ENCODE results near the gene TSPAN4. TPM values are rescaled to one million over a fixed set of nuclear protein-coding genes. Genes with fewer than 3 reads are reported as not detected.

The TSPAN4 gene
- total and polyA plus RNA-seq, 2 of the 13 experiments (the other 11 are each of a cell fraction or from before 2014, with no cell fraction given) = 31.7 to 68.3 TPM

- TF ChIP-seq ZNF343 (CRISPR knock-in tag; IDR thresholded peaks at IDR 0.05) (peak; percentile 91; the same call in 1 of the 2 replicates), RBM39 (IDR thresholded peaks at IDR 0.05; ENCODE audit: low read depth, low read length, poor library complexity, severe bottlenecking) (no peak), MED1 (CRISPR knock-in tag; IDR thresholded peaks at IDR 0.05) (0 out of 2 replicates have a peak, but pooled peaks have one; percentile 20), SIN3B (IDR thresholded peaks at IDR 0.05; ENCODE audit: low read length) (no peak), ZNF646 (CRISPR knock-in tag; IDR thresholded peaks at IDR 0.05) (no peak), ZNF652 (CRISPR knock-in tag; IDR thresholded peaks at IDR 0.05; ENCODE audit: borderline replicate concordance, low read depth) (no peak), ZNF362 (CRISPR knock-in tag; IDR thresholded peaks at IDR 0.05; ENCODE audit: borderline replicate concordance) (peak; percentile 19; the same call in 1 of the 2 replicates), ZNF777 (CRISPR knock-in tag; IDR thresholded peaks at IDR 0.05) (no peak), THAP7 (CRISPR knock-in tag; IDR thresholded peaks at IDR 0.05) (no peak), DPF2 (CRISPR knock-in tag; IDR thresholded peaks at IDR 0.05; ENCODE audit: borderline replicate concordance, low read depth) (no peak), DMTF1 (CRISPR knock-in tag; IDR thresholded peaks at IDR 0.05) (no peak), ZNF274 (CRISPR knock-in tag; IDR thresholded peaks at IDR 0.05) (no peak), RBM22 (optimal IDR thresholded peaks at IDR 0.05; ENCODE audit: low read length) (no peak), FOXO4 (CRISPR knock-in tag; conservative IDR thresholded peaks at IDR 0.05) (no peak)
These were observed 23.3 kb upstream of the TSPAN4 start (continued) for GRCh38 chr11:819129-819931.
